B cell (primary cell): ENCODE measurements around the gene PYM1. TPM values are rescaled to one million over a fixed set of nuclear protein-coding genes. Genes with fewer than 3 reads are reported as not detected.

Source experiments
- ATAC-seq: fragments of 200-7000 bp; cut with Tn5 transposase; one replicate; pipeline ENCODE4 v1.10.0; 2021; ENCODE audit warnings: low read depth, mild to moderate bottlenecking, moderate number of reproducible peaks, moderate library complexity
- CTCF ChIA-PET: fragments of 350-600 bp; sonication (Branson Sonifier 250); formaldehyde crosslinking; loops from one replicate; lab custom pipeline; 2021; ENCODE audit warnings: antibody characterized with exemption, inconsistent platforms; lab: Charles Lee
- POLR2A ChIA-PET: fragments of 350-600 bp; sonication (Branson Sonifier 250); formaldehyde crosslinking; loops from one replicate; lab custom pipeline; 2021; ENCODE audit warnings: antibody characterized with exemption; lab: Charles Lee
- DNase-seq: peaks from one replicate; pipeline ENCODE4 v3.0.0; 2013
- H2AFZ ChIP-seq: 2 replicates; pipeline ENCODE4 v1.6.1; 2012; ENCODE audit warnings: mild to moderate bottlenecking, low read depth, low read length; ENCODE audit not compliant: insufficient read depth, poor library complexity, severe bottlenecking
- H3K27ac ChIP-seq, 2 donors: 1 replicate in 1 of 2; 2 replicates in 1 of 2; pipeline ENCODE4 v1.5.1; 2012 to 2013; ENCODE audit warnings: low read length in 2 of 2, mild to moderate bottlenecking in 2 of 2, moderate library complexity in 1 of 2
- H3K27me3 ChIP-seq, 4 experiments: fragments of 200-600 bp in 1 of 4; sonication (generic) in 1 of 4; replicated peaks in 1 of 4; 1 replicate in 2 of 4; 2 replicates in 2 of 4; pipeline versions ENCODE4 v1.6.1 to v1.7.0; 2013 to 2016; ENCODE audit warnings: low read length in 3 of 4, mild to moderate bottlenecking in 2 of 4, mixed read lengths in 1 of 4, moderate library complexity in 1 of 4; ENCODE audit not compliant: insufficient read depth in 4 of 4, control insufficient read depth in 3 of 4; ENCODE audit errors: control extremely low read depth in 1 of 4
- H3K36me3 ChIP-seq, 2 experiments: replicated peaks in 1 of 2; 1 replicate in 1 of 2; 2 replicates in 1 of 2; pipeline versions ENCODE4 v1.6.1 to v1.7.1; 2013; ENCODE audit warnings: low read length in 1 of 2; ENCODE audit not compliant: insufficient read depth in 2 of 2, control insufficient read depth in 1 of 2; ENCODE audit errors: control extremely low read depth in 1 of 2, extremely low read depth in 1 of 2
- H3K4me1 ChIP-seq, 2 donors: fragments of 200-600 bp in 1 of 2; sonication (generic) in 1 of 2; 1 replicate in 1 of 2; 2 replicates in 1 of 2; pipeline versions ENCODE4 v1.5.1 to v1.6.1; 2013 to 2017; ENCODE audit warnings: low read length in 2 of 2; ENCODE audit not compliant: control insufficient read depth in 2 of 2, insufficient read depth in 2 of 2
- H3K4me2 ChIP-seq: replicated peaks from 2 replicates; pipeline ENCODE3; 2012; ENCODE audit warnings: mild to moderate bottlenecking, low read depth, low read length; ENCODE audit not compliant: poor library complexity, severe bottlenecking
- H3K4me3 ChIP-seq, 5 experiments: fragments of 200-600 bp in 1 of 5; sonication (generic) in 1 of 5; 1 replicate in 3 of 5; 2 replicates in 2 of 5; pipeline versions ENCODE4 v1.5.1 to v1.7.0; 2011 to 2016; ENCODE audit warnings: low read length in 4 of 5, mild to moderate bottlenecking in 4 of 5, low read depth in 2 of 5, control low read depth in 1 of 5, moderate library complexity in 1 of 5; ENCODE audit not compliant: insufficient read depth in 1 of 5; ENCODE audit errors: control extremely low read depth in 1 of 5, extremely low read depth in 1 of 5
- H3K79me2 ChIP-seq: fragments of 200-600 bp; sonication (generic); one replicate; pipeline ENCODE4 v1.6.0; 2016; ENCODE audit warnings: low read length; ENCODE audit not compliant: control insufficient read depth, insufficient read depth
- H3K9ac ChIP-seq: fragments of 200-600 bp; sonication (generic); 2 replicates; pipeline ENCODE4 v1.6.1; 2017; ENCODE audit warnings: mild to moderate bottlenecking, low read length, moderate library complexity
- H3K9me3 ChIP-seq, 3 donors: one replicate each; pipeline versions ENCODE4 v1.6.1 to v1.7.1; 2013; ENCODE audit warnings: low read length in 2 of 3; ENCODE audit not compliant: control insufficient read depth in 2 of 3, insufficient read depth in 1 of 3; ENCODE audit errors: control extremely low read depth in 1 of 3
- H4K20me1 ChIP-seq: 2 replicates; pipeline ENCODE4 v1.6.0; 2012; ENCODE audit warnings: mild to moderate bottlenecking, low read length; ENCODE audit not compliant: insufficient read depth, control insufficient read depth, poor library complexity, severe bottlenecking
- H3K27ac Mint-ChIP-seq: one replicate; pipeline ENCODE4 v1.8.0; 2021; ENCODE audit warnings: mixed read lengths
- H3K27me3 Mint-ChIP-seq: one replicate; pipeline ENCODE4 v1.8.0; 2021; ENCODE audit warnings: mixed read lengths
- H3K4me1 Mint-ChIP-seq: one replicate; pipeline ENCODE4 v1.8.0; 2021; ENCODE audit warnings: mixed read lengths
- H3K4me3 Mint-ChIP-seq: one replicate; pipeline ENCODE4 v1.8.0; 2021; ENCODE audit warnings: mixed read lengths
- H3K9me3 Mint-ChIP-seq: one replicate; pipeline ENCODE4 v1.8.0; 2022; ENCODE audit warnings: mixed read lengths; ENCODE audit not compliant: insufficient read depth
- CTCF ChIP-seq: fragments of 200-600 bp; IDR thresholded peaks from one replicate; pipeline ENCODE4 v1.8.0; 2022; ENCODE audit warnings: antibody characterized with exemption, mild to moderate bottlenecking
- EZH2 ChIP-seq: IDR thresholded peaks from 2 replicates; pipeline ENCODE4 v1.6.1; 2012; ENCODE audit warnings: borderline replicate concordance, low read depth, mild to moderate bottlenecking, moderate library complexity, low read length; ENCODE audit not compliant: insufficient read depth, poor library complexity, severe bottlenecking
- WGBS: methylation state at CpG from one replicate; pipeline ENCODE4 v1.1.5; 2013; ENCODE audit warnings: missing lambda C conversion rate; ENCODE audit not compliant: insufficient coverage; 5-methylcytosine and 5-hydroxymethylcytosine counted together
- intact Hi-C: fragments of 100-400 bp; cut with micrococcal nuclease; formaldehyde crosslinking; loops from one replicate; pipeline ENCODE4 v1.10.0; 2022
- polyA plus RNA-seq: library from polyadenylated mRNA; depleted of rRNA; stranded (reverse); fragments of >200 nt; gene quantifications from 2 replicates; pipeline ENCODE4 v1.2.3, GENCODE V29; 2012
- total RNA-seq, 2 donors: library from RNA; stranded (reverse); fragments of 120-200 nt in 1 of 2; gene quantifications; 1 replicate in 1 of 2; 2 replicates in 1 of 2; pipeline versions ENCODE4 v1.2.3 to v1.2.4, GENCODE V29; 2013 to 2022

PYM1 gene
- total and polyA plus RNA-seq, 2 donors (not counting 1 experiment from before 2014, with no cell fraction given) = 22.5 to 39.2 TPM

- intact Hi-C loops = loop anchor here (1.0 kb wide), 1 partner anchor 109 kb away; the partner anchor contains the start of gene RPS26
- H2AFZ ChIP-seq = peak overlapping the region; percentile 73
- Mint-ChIP-seq H3K27ac (peak overlapping the region; percentile 95), H3K4me3 (peak overlapping the region; percentile 94), H3K4me1 (peaks cover 63% of the 10 kb centered on the region), H3K27me3 (no peaks in the 10 kb centered on the region), H3K9me3 (no peaks in the 10 kb centered on the region)
- H3K27ac ChIP-seq = peak overlapping the region; percentile 83 to 92
- H3K9ac ChIP-seq = peak overlapping the region; percentile 73
- peaks cover 0 to 32% of the 10 kb centered on the region in 2 experiments for H3K36me3 ChIP-seq
- ChIA-PET CTCF (interaction anchor here (0.6 to 10.3 kb wide), 10 partner anchors 9 to 207 kb away, joined by 3 to 155 read pairs (median 4); partner anchors contain the start of genes DNAJC14, ORMDL2 and SARNP), POLR2A (interaction anchor here (0.6 to 1.9 kb wide), 6 partner anchors 76 to 1794 kb away, joined by 3 to 9 read pairs (median 7); partner anchors contain the start of gene DNAJC14)
- DNase-seq (peak; percentile 45), ATAC-seq (no peak)
- peaks cover 54% of the 10 kb centered on the region for H3K79me2 ChIP-seq
- H3K4me2 ChIP-seq = peak overlapping the region; percentile 88
- WGBS = under 1% methylated on average over 55 of the region's 60 CpGs
- no peak for TF ChIP-seq EZH2
- no peak for TF ChIP-seq CTCF
- H3K4me1 ChIP-seq = peaks cover 45 to 59% of the 10 kb centered on the region in 2 donors
- no peaks in the 10 kb centered on the region for H3K9me3 ChIP-seq
- peaks cover 21% of the 10 kb centered on the region for H4K20me1 ChIP-seq
- peak overlapping the region; percentile 84 to 94 (median 93) for H3K4me3 ChIP-seq
- no peaks in the 10 kb centered on the region for H3K27me3 ChIP-seq
Measured at GRCh38 chr12:55931780-55932550, 4.3 kb upstream of the PYM1 start.
